Activated CD8-positive, alpha-beta memory T cell treated with anti-CD3 and anti-CD28 coated beads, Interleukin-2, amount 50 U/mL, for 24 hours (primary cell): ENCODE data around the gene GOLGA5.
"Not testable (repeated sequence)": the region's sequence is repeated elsewhere in the genome, so short reads cannot be mapped to it uniquely, and the experiment has no call there.

Source experiments
- DNase-seq: peaks from one replicate; pipeline ENCODE4 v3.0.0-alpha.2; 2020; ENCODE audit errors: extremely low read depth

Gene GOLGA5

GRCh38 chr14:92832137-92832700 is 38.1 kb downstream of the GOLGA5 start:
- no peak for DNase-seq

GRCh38 chr14:92841930-92842329 is 47.8 kb downstream of the GOLGA5 start:
- no peak for DNase-seq

GRCh38 chr14:92844204-92844603 is 50.1 kb downstream of the GOLGA5 start:
- DNase-seq = no peak

GRCh38 chr14:92846162-92846897 is 52.2 kb downstream of the GOLGA5 start:
- no peak for DNase-seq

- DNase-seq = no peak
These were observed 53.2 kb downstream of the GOLGA5 start for GRCh38 chr14:92847278-92847677.

- DNase-seq = no peak
These were observed 53.6 kb downstream of the GOLGA5 start for GRCh38 chr14:92847749-92848148.

GRCh38 chr14:92848887-92849286 is 54.8 kb downstream of the GOLGA5 start:
- DNase-seq = no peak

- no peak for DNase-seq
These were observed 56.4 kb downstream of the GOLGA5 start for GRCh38 chr14:92850492-92850891.

GRCh38 chr14:92853136-92853535 is 59.0 kb downstream of the GOLGA5 start:
- DNase-seq = not testable (repeated sequence)

- no peak for DNase-seq
These were observed 66.1 kb downstream of the GOLGA5 start for GRCh38 chr14:92860049-92860840.

- no peak for DNase-seq
These were observed 68.0 kb downstream of the GOLGA5 start for GRCh38 chr14:92861856-92862745.

- no peak for DNase-seq
These were observed 69.4 kb downstream of the GOLGA5 start for GRCh38 chr14:92863286-92864080.

GRCh38 chr14:92865674-92866073 is 71.6 kb downstream of the GOLGA5 start:
- no peak for DNase-seq

GRCh38 chr14:92866181-92866752 is 72.2 kb downstream of the GOLGA5 start:
- DNase-seq = no peak

- no peak for DNase-seq
These were observed 73.1 kb downstream of the GOLGA5 start for GRCh38 chr14:92866901-92867865.

- no peak for DNase-seq
These were observed 81.0 kb downstream of the GOLGA5 start for GRCh38 chr14:92874962-92875661.

GRCh38 chr14:92877757-92878431 is 83.8 kb downstream of the GOLGA5 start:
- no peak for DNase-seq

- no peak for DNase-seq
These were observed 86.2 kb downstream of the GOLGA5 start for GRCh38 chr14:92880351-92880750.
